C4-2B (cell line): Measurements from ENCODE around the gene APIP.

ENCODE experiments used
- ZFX ChIP-seq: fragments of 450-650 bp; IDR thresholded peaks from 2 replicates; pipeline ENCODE4 v1.6.1; 2017
- TF ChIP-seq, protein P1 (sequence below): fragments of 450-650 bp; conservative IDR thresholded peaks from 2 replicates; pipeline ENCODE4 v1.5.1; 2017; ENCODE audit warnings: mild to moderate bottlenecking

DNA sequence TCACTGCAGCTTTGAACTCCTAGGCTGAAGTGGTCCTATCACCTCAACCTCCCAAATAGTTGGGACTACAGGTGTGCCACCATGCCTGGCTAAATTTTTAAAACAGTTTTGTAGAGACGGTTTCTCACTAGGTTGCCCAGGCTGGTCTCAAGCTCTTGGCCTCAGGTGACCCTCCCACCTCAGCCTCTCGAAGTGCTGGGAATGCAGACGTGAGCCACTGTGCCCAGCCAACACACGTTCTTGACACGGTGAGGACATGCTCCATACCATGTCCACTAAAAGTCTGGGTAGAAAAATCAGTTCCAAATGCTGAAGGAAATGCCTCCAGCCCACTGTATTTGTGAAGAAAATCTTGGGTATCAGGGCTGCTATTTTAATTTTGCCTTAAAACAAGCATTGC lies 47.2 kb upstream of the APIP start:
- TF ChIP-seq, protein P1, sequence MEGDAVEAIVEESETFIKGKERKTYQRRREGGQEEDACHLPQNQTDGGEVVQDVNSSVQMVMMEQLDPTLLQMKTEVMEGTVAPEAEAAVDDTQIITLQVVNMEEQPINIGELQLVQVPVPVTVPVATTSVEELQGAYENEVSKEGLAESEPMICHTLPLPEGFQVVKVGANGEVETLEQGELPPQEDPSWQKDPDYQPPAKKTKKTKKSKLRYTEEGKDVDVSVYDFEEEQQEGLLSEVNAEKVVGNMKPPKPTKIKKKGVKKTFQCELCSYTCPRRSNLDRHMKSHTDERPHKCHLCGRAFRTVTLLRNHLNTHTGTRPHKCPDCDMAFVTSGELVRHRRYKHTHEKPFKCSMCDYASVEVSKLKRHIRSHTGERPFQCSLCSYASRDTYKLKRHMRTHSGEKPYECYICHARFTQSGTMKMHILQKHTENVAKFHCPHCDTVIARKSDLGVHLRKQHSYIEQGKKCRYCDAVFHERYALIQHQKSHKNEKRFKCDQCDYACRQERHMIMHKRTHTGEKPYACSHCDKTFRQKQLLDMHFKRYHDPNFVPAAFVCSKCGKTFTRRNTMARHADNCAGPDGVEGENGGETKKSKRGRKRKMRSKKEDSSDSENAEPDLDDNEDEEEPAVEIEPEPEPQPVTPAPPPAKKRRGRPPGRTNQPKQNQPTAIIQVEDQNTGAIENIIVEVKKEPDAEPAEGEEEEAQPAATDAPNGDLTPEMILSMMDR = no peak
- TF ChIP-seq ZFX = no peak
